ENCODE measurements around the gene DNER.
"Not testable (repeated sequence)": the region's sequence is repeated elsewhere in the genome, so short reads cannot be mapped to it uniquely, and the experiment has no call there.

The DNER gene

GRCh38 chr2:229521576-229521975 lies 192.8 kb downstream of the DNER start:
- no peak overlapping the region for H3K4me3 ChIP-seq (ENCODE audit: control insufficient read depth, low read depth, low read length)
- no peak for DNase-seq (ENCODE audit: low read depth)

GRCh38 chr2:229520691-229521096 lies 193.7 kb downstream of the DNER start:
- H3K4me3 ChIP-seq (ENCODE audit: control insufficient read depth, low read depth, low read length) = no peak overlapping the region
- no peak for DNase-seq (ENCODE audit: low read depth)
- TF ChIP-seq CTCF (IDR thresholded peaks at IDR 0.05; ENCODE audit: control insufficient read depth, insufficient read depth, low read depth, low read length, missing control alignments) = no peak

More at GRCh38 chr2:229521576-229521975, 192.8 kb downstream of the DNER start:
- no peak for TF ChIP-seq CTCF (IDR thresholded peaks at IDR 0.05; ENCODE audit: control insufficient read depth, insufficient read depth, low read depth, low read length, missing control alignments)

- no peak for TF ChIP-seq CTCF (IDR thresholded peaks at IDR 0.05; ENCODE audit: control insufficient read depth, insufficient read depth, low read depth, low read length, missing control alignments)
- DNase-seq (ENCODE audit: low read depth) = no peak
- H3K4me3 ChIP-seq (ENCODE audit: control insufficient read depth, low read depth, low read length) = no peak overlapping the region
These were observed 194.5 kb downstream of the DNER start for GRCh38 chr2:229519655-229520430.

GRCh38 chr2:229514273-229514895 lies 200.0 kb downstream of the DNER start:
- TF ChIP-seq CTCF (IDR thresholded peaks at IDR 0.05; ENCODE audit: control insufficient read depth, insufficient read depth, low read depth, low read length, missing control alignments) = no peak
- H3K4me3 ChIP-seq (ENCODE audit: control insufficient read depth, low read depth, low read length) = no peak overlapping the region
- DNase-seq (ENCODE audit: low read depth) = no peak

GRCh38 chr2:229511524-229511923 lies 202.8 kb downstream of the DNER start:
- TF ChIP-seq CTCF (IDR thresholded peaks at IDR 0.05; ENCODE audit: control insufficient read depth, insufficient read depth, low read depth, low read length, missing control alignments) = no peak
- no peak overlapping the region for H3K4me3 ChIP-seq (ENCODE audit: control insufficient read depth, low read depth, low read length)

GRCh38 chr2:229506699-229507098 lies 207.7 kb downstream of the DNER start:
- not testable (repeated sequence) for H3K4me3 ChIP-seq (ENCODE audit: control insufficient read depth, low read depth, low read length); DNase-seq (ENCODE audit: low read depth)

More at GRCh38 chr2:229511524-229511923, 202.8 kb downstream of the DNER start:
- no peak for DNase-seq (ENCODE audit: low read depth)

GRCh38 chr2:229501051-229501794 lies 213.1 kb downstream of the DNER start:
- DNase-seq (ENCODE audit: low read depth) = no peak
- no peak for TF ChIP-seq CTCF (IDR thresholded peaks at IDR 0.05; ENCODE audit: control insufficient read depth, insufficient read depth, low read depth, low read length, missing control alignments)
- H3K4me3 ChIP-seq (ENCODE audit: control insufficient read depth, low read depth, low read length) = no peak overlapping the region
